Fibroblast of lung (primary cell): Measurements from ENCODE around the gene HMCES. TPM values are rescaled to one million over a fixed set of nuclear protein-coding genes. Genes with fewer than 3 reads are reported as not detected.
"Not testable (repeated sequence)": the region's sequence is repeated elsewhere in the genome, so short reads cannot be mapped to it uniquely, and the experiment has no call there.

Source experiments
- DNase-seq, 2 donors: peaks; one replicate each; pipeline versions ENCODE4 v3.0.0 to v3.0.0-alpha.2; 2010; ENCODE audit warnings: low read depth in 2 of 2
- H2AFZ ChIP-seq: 2 replicates; pipeline ENCODE4 v1.5.1; 2012; ENCODE audit warnings: low read length, control low read depth, inconsistent platforms
- H3K27ac ChIP-seq: 2 replicates; pipeline ENCODE4 v1.5.1; 2011; ENCODE audit warnings: low read length, control low read depth; ENCODE audit not compliant: insufficient read depth
- H3K27me3 ChIP-seq: 2 replicates; pipeline ENCODE4 v1.5.1; 2011; ENCODE audit warnings: mild to moderate bottlenecking, low read length; ENCODE audit not compliant: control insufficient read depth, insufficient read depth
- H3K36me3 ChIP-seq: 2 replicates; pipeline ENCODE4 v1.5.1; 2011; ENCODE audit warnings: low read length; ENCODE audit not compliant: control insufficient read depth, insufficient read depth
- H3K4me1 ChIP-seq: 2 replicates; pipeline ENCODE4 v1.5.1; 2011; ENCODE audit warnings: low read length; ENCODE audit not compliant: control insufficient read depth, insufficient read depth; ENCODE audit errors: extremely low read depth
- H3K4me2 ChIP-seq: 2 replicates; pipeline ENCODE4 v1.5.1; 2011; ENCODE audit warnings: low read length, control low read depth; ENCODE audit not compliant: insufficient read depth; ENCODE audit errors: extremely low read depth
- H3K4me3 ChIP-seq, 4 experiments: fragments of 200-600 bp in 1 of 4; sonication (generic) in 1 of 4; replicated peaks in 1 of 4; 2 replicates each; pipeline ENCODE4 v1.5.1; 2011 to 2016; ENCODE audit warnings: low read length in 4 of 4, low read depth in 3 of 4, mild to moderate bottlenecking in 3 of 4, control low read depth in 2 of 4, inconsistent platforms in 1 of 4, mixed read lengths in 1 of 4; ENCODE audit not compliant: insufficient read depth in 1 of 4; ENCODE audit errors: control extremely low read depth in 1 of 4
- H3K79me2 ChIP-seq: 2 replicates; pipeline ENCODE4 v1.5.1; 2012; ENCODE audit warnings: mild to moderate bottlenecking, low read length, inconsistent platforms; ENCODE audit not compliant: control insufficient read depth, insufficient read depth
- H3K9ac ChIP-seq: 2 replicates; pipeline ENCODE4 v1.5.1; 2011; ENCODE audit warnings: mild to moderate bottlenecking, low read length, control low read depth; ENCODE audit not compliant: insufficient read depth
- H3K9me3 ChIP-seq: 2 replicates; pipeline ENCODE4 v1.5.1; 2012; ENCODE audit warnings: low read depth, low read length; ENCODE audit not compliant: control insufficient read depth, insufficient read depth
- H4K20me1 ChIP-seq: 2 replicates; pipeline ENCODE4 v1.5.1; 2011; ENCODE audit warnings: low read length; ENCODE audit not compliant: control insufficient read depth, insufficient read depth; ENCODE audit errors: extremely low read depth
- EZH2 ChIP-seq: IDR thresholded peaks from 2 replicates; pipeline ENCODE4 v1.5.1; 2012; ENCODE audit warnings: low read length, control low read depth, mild to moderate bottlenecking; ENCODE audit errors: missing control alignments
- polyA plus RNA-seq, 2 donors: library from polyadenylated mRNA; depleted of rRNA in 1 of 2; stranded (reverse) in 1 of 2; unstranded in 1 of 2; fragments of >200 nt; gene quantifications; 2 replicates each; pipeline ENCODE4 v1.2.1, GENCODE V29; 2011 to 2012; ENCODE audit warnings: missing spikeins in 1 of 2
- total RNA-seq: library from RNA; depleted of rRNA; stranded (reverse); fragments of >200 nt; gene quantifications from 2 replicates; pipeline ENCODE4 v1.2.1, GENCODE V29; 2014
- TF ChIP-seq, protein P1 (sequence below), 2 donors: IDR thresholded peaks in 1 of 2; conservative IDR thresholded peaks in 1 of 2; 1 replicate in 1 of 2; 2 replicates in 1 of 2; pipeline ENCODE4 v1.5.1; 2011 to 2012; ENCODE audit warnings: low read length in 2 of 2, control low read depth in 1 of 2, inconsistent platforms in 1 of 2, low read depth in 1 of 2, mild to moderate bottlenecking in 1 of 2

Gene HMCES
- total and polyA plus RNA-seq, 2 donors (not counting 1 experiment from before 2014, with no cell fraction given): 12.2 to 22.8 TPM

DNA sequence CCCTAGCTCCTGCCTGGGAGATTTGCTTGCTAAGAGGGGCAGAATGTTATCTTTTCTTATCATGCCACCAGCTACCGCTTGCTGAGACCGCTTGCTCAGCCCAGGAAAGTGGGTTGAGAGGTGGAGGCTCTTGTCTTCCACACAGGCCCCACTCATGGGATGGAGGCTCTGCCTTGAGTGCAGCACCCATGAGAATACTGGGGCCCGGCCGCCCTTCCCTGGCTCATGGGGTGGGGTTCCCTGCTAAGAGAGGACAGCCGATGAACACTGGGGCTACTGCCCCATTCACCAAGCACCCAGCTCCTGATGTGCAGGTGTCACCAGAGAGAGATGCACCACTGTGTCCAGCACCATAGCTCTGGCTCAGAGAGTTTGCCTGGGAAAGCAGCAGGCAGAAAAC lies 55.2 kb downstream of the HMCES start:
- no peaks in the 10 kb centered on the region for H3K79me2 ChIP-seq
- no peak overlapping the region for H3K4me3 ChIP-seq
- H3K27me3 ChIP-seq: no peaks in the 10 kb centered on the region
- H3K4me2 ChIP-seq: no peak overlapping the region
- H3K4me1 ChIP-seq: no peaks in the 10 kb centered on the region
- no peak overlapping the region for H3K9ac ChIP-seq
- no peak overlapping the region for H2AFZ ChIP-seq
- no peak overlapping the region for H3K27ac ChIP-seq
- no peaks in the 10 kb centered on the region for H4K20me1 ChIP-seq
- H3K36me3 ChIP-seq: no peaks in the 10 kb centered on the region
- DNase-seq: no peak
- TF ChIP-seq, protein P1, sequence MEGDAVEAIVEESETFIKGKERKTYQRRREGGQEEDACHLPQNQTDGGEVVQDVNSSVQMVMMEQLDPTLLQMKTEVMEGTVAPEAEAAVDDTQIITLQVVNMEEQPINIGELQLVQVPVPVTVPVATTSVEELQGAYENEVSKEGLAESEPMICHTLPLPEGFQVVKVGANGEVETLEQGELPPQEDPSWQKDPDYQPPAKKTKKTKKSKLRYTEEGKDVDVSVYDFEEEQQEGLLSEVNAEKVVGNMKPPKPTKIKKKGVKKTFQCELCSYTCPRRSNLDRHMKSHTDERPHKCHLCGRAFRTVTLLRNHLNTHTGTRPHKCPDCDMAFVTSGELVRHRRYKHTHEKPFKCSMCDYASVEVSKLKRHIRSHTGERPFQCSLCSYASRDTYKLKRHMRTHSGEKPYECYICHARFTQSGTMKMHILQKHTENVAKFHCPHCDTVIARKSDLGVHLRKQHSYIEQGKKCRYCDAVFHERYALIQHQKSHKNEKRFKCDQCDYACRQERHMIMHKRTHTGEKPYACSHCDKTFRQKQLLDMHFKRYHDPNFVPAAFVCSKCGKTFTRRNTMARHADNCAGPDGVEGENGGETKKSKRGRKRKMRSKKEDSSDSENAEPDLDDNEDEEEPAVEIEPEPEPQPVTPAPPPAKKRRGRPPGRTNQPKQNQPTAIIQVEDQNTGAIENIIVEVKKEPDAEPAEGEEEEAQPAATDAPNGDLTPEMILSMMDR (conservative IDR thresholded peaks at IDR 0.05 in 1 of 2, IDR thresholded peaks at IDR 0.05 in 1 of 2; ENCODE audit: low read depth in 1 of 2, low read length in 2 of 2): no peak
- TF ChIP-seq EZH2: no peak
- no peaks in the 10 kb centered on the region for H3K9me3 ChIP-seq

DNA sequence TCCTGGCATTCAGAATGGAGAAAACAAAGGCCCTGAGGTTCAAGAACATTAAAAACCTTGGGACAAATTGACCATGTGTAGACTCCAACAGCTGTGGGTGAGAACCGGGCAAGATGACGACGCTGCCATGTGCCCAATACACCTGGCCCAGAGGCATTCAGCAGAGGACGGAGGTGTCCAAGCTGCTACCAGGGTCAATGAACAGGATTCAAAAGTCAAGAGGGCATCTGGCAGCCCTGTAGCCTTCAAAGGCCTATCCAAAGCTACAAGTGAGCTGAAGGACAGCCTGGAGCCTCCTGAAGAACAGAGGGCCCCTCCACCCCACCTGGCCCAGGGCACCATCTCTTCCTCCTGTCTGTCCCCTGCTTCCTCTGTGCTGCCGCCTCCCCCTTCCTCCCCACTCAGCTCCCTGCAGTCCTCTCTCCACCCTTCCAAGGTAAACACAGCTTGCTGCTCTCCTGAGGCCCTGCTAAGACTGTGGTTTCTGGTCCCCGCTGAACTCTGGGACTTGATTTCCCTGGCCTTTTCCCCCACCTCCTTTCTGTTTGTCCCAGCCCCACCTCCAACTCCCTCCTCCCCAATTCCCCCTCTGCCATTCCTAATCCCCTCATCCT lies 57.5 kb downstream of the HMCES start:
- H4K20me1 ChIP-seq: no peaks in the 10 kb centered on the region

DNA sequence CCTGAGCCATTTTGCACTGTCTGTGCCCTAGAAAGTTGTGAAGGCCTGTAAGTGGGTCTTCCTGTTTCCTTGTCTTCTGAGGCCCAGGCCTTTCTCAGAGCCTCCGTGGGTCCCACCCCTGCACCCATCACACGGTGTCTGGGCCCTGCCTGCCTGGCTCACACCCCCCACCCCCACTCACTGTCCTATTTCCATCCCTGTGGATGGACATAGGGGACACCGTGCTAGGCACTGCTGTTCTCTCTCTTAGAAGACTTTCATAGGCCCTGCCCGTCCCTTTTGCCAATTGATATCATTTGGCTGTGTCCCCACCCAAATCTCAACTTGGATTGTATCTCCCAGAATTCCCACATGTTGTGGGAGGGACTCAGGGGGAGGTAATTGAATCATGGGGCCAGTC lies 59.0 kb downstream of the HMCES start:
- H3K9me3 ChIP-seq, H3K4me3 ChIP-seq, H3K4me2 ChIP-seq, H3K36me3 ChIP-seq, H3K27me3 ChIP-seq, H2AFZ ChIP-seq, H3K9ac ChIP-seq, DNase-seq, H3K79me2 ChIP-seq, H3K4me1 ChIP-seq, H3K27ac ChIP-seq, H4K20me1 ChIP-seq: not testable (repeated sequence)

More for the DNA sequence above, 57.5 kb downstream of the HMCES start:
- no peaks in the 10 kb centered on the region for H3K27me3 ChIP-seq
- no peaks in the 10 kb centered on the region for H3K36me3 ChIP-seq
- no peak overlapping the region for H3K4me3 ChIP-seq
- no peak overlapping the region for H3K27ac ChIP-seq
- no peak overlapping the region for H3K9ac ChIP-seq
- H3K4me1 ChIP-seq: no peaks in the 10 kb centered on the region
- H3K9me3 ChIP-seq: no peaks in the 10 kb centered on the region
- DNase-seq: no peak
- no peak overlapping the region for H2AFZ ChIP-seq
- H3K79me2 ChIP-seq: no peaks in the 10 kb centered on the region
- no peak overlapping the region for H3K4me2 ChIP-seq
- TF ChIP-seq, protein P1 (conservative IDR thresholded peaks at IDR 0.05 in 1 of 2, IDR thresholded peaks at IDR 0.05 in 1 of 2; ENCODE audit: low read depth in 1 of 2, low read length in 2 of 2): no peak
- TF ChIP-seq EZH2: no peak

DNA sequence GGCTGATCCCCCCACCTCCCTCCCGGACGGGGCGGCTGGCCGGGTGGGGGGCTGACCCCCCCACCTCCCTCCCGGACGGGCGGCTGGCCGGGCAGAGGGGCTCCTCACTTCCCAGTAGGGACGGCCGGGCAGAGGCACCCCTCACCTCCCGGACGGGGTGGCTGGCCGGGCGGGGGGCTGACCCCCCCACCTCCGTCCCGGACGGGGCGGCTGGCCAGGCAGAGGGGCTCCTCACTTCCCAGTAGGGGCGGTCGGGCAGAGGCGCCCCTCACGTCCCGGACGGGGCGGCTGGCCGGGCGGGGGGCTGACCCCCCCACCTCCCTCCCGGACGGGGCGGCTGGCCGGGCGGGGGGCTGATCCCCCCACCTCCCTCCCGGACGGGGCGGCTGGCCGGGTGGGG lies 60.5 kb downstream of the HMCES start:
- not testable (repeated sequence) for H3K9ac ChIP-seq, H3K36me3 ChIP-seq, H4K20me1 ChIP-seq, H3K9me3 ChIP-seq, DNase-seq, H2AFZ ChIP-seq, H3K79me2 ChIP-seq, H3K4me3 ChIP-seq, H3K4me1 ChIP-seq, H3K4me2 ChIP-seq, H3K27me3 ChIP-seq, H3K27ac ChIP-seq

DNA sequence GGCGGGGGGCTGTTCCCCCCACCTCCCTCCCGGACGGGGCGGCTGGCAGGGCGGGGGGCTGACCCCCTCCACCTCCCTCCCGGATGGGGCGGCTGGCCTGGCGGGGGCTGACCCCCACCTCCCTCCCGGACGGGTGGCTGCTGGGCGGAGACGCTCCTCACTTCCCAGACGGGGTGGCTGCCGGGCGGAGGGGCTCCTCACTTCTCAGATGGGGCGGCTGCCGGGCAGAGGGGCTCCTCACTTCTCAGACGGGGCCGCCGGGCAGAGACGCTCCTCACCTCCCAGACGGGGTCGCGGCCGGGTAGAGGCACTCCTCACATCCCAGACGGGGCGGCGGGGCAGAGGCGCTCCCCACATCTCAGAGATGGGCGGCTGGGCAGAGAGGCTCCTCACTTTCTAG lies 61.2 kb downstream of the HMCES start:
- not testable (repeated sequence) for H3K9me3 ChIP-seq, H4K20me1 ChIP-seq, H3K36me3 ChIP-seq, H3K9ac ChIP-seq, H3K4me1 ChIP-seq, H3K79me2 ChIP-seq, H3K27me3 ChIP-seq, H2AFZ ChIP-seq, H3K4me3 ChIP-seq, H3K27ac ChIP-seq, H3K4me2 ChIP-seq, DNase-seq
